Right lobe of liver (tissue), 4 donors: ENCODE results near the gene KRT71.

Source experiments
- POLR2A ChIP-seq: fragments of 450-650 bp; IDR thresholded peaks from one replicate; pipeline ENCODE4 v1.6.1; 2017; ENCODE audit warnings: antibody characterized with exemption, mild to moderate bottlenecking
- TF ChIP-seq, protein P1 (sequence below), 4 donors: fragments of 200-600 bp in 3 of 4; fragments of 450-650 bp in 1 of 4; IDR thresholded peaks; one replicate each; pipeline versions ENCODE4 v1.5.1 to v1.8.0; 2016 to 2022; ENCODE audit warnings: antibody characterized with exemption in 4 of 4, mild to moderate bottlenecking in 2 of 4
- donor health status: DM: no; HTN: no; CAD: no.
- donor health status: DM: no; HTN: no; CAD: no.
- donor health status: DM: no; HTN: yes; CAD: no.

DNA sequence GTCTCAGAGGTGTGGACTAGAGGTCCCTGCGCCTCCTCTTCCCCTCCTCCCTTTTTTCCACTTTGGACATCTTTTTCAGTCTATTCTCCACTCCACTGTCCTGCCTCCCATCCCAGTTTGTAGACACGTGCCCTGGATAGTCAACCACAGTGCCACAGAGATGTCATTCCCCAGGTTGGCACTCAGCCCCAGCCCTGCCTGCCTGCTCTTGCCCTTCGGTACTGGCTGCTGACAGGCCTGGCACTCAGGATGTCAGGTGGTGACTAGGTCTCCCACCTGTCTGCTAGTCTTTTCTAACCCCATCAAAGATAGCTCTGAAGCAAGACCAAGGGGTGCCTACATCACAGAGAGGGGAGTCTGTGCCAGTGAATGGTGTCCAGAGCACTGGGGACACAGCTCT is 15.8 kb downstream of the KRT71 start:
- TF ChIP-seq, protein P1, sequence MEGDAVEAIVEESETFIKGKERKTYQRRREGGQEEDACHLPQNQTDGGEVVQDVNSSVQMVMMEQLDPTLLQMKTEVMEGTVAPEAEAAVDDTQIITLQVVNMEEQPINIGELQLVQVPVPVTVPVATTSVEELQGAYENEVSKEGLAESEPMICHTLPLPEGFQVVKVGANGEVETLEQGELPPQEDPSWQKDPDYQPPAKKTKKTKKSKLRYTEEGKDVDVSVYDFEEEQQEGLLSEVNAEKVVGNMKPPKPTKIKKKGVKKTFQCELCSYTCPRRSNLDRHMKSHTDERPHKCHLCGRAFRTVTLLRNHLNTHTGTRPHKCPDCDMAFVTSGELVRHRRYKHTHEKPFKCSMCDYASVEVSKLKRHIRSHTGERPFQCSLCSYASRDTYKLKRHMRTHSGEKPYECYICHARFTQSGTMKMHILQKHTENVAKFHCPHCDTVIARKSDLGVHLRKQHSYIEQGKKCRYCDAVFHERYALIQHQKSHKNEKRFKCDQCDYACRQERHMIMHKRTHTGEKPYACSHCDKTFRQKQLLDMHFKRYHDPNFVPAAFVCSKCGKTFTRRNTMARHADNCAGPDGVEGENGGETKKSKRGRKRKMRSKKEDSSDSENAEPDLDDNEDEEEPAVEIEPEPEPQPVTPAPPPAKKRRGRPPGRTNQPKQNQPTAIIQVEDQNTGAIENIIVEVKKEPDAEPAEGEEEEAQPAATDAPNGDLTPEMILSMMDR (IDR thresholded peaks at IDR 0.05) = no peak
- no peak for TF ChIP-seq POLR2A
